Measurements from ENCODE around the gene OR7G2.

OR7G2 gene

GRCh38 chr19:9054765-9055164, 52.5 kb downstream of the OR7G2 start:
- peak; percentile 42 for ATAC-seq

GRCh38 chr19:9054207-9054606, 53.1 kb downstream of the OR7G2 start:
- ATAC-seq, result no peak
- TF ChIP-seq ZNF8 (CRISPR knock-in tag; IDR thresholded peaks at IDR 0.05) (no peak), BACH2 (CRISPR knock-in tag; IDR thresholded peaks at IDR 0.05; ENCODE audit: borderline replicate concordance) (no peak), CSRNP3 (CRISPR knock-in tag; IDR thresholded peaks at IDR 0.05) (no peak), TSHZ2 (CRISPR knock-in tag; IDR thresholded peaks at IDR 0.05) (no peak)

More at GRCh38 chr19:9054765-9055164, 52.5 kb downstream of the OR7G2 start:
- TF ChIP-seq TSHZ2 (CRISPR knock-in tag; IDR thresholded peaks at IDR 0.05) (no peak), GLIS3 (CRISPR knock-in tag; IDR thresholded peaks at IDR 0.05) (no peak), ZNF8 (CRISPR knock-in tag; IDR thresholded peaks at IDR 0.05) (no peak), ZC3H10 (CRISPR knock-in tag; IDR thresholded peaks at IDR 0.05) (no peak), ZFP3 (CRISPR knock-in tag; IDR thresholded peaks at IDR 0.05) (no peak), ZFP30 (CRISPR knock-in tag; IDR thresholded peaks at IDR 0.05) (no peak), CSDC2 (CRISPR knock-in tag; IDR thresholded peaks at IDR 0.05) (no peak), BACH2 (CRISPR knock-in tag; IDR thresholded peaks at IDR 0.05; ENCODE audit: borderline replicate concordance) (no peak), RARB (CRISPR knock-in tag; IDR thresholded peaks at IDR 0.05) (no peak), TCF4 (CRISPR knock-in tag; IDR thresholded peaks at IDR 0.05; ENCODE audit: borderline replicate concordance) (no peak), ZNF565 (CRISPR knock-in tag; conservative IDR thresholded peaks at IDR 0.05; ENCODE audit: low read depth) (no peak), ISL1 (CRISPR knock-in tag; IDR thresholded peaks at IDR 0.05) (no peak), PPARA (CRISPR knock-in tag; IDR thresholded peaks at IDR 0.05; ENCODE audit: borderline replicate concordance) (no peak), CSRNP3 (CRISPR knock-in tag; IDR thresholded peaks at IDR 0.05) (no peak), TOX (CRISPR knock-in tag; IDR thresholded peaks at IDR 0.05; ENCODE audit: borderline replicate concordance) (no peak), ESRRG (CRISPR knock-in tag; IDR thresholded peaks at IDR 0.05) (no peak), OSR1 (CRISPR knock-in tag; IDR thresholded peaks at IDR 0.05) (no peak), POU6F1 (CRISPR knock-in tag; IDR thresholded peaks at IDR 0.05; ENCODE audit: borderline replicate concordance, low read depth) (no peak), CREB5 (CRISPR knock-in tag; IDR thresholded peaks at IDR 0.05; ENCODE audit: low read depth) (no peak), PATZ1 (CRISPR knock-in tag; IDR thresholded peaks at IDR 0.05; ENCODE audit: borderline replicate concordance) (no peak)
